Osteocyte (in vitro differentiated cells): ENCODE data around the gene ANKRD13A. TPM values are rescaled to one million over a fixed set of nuclear protein-coding genes. Genes with fewer than 3 reads are reported as not detected.
A peak's percentile ranks its signal among the peaks of the same experiment; 100 is the strongest.

Experiments
- DNase-seq: peaks from one replicate; pipeline ENCODE4 v3.0.0; 2021; ENCODE audit warnings: mixed read lengths; ENCODE audit not compliant: unreplicated experiment; ENCODE audit errors: extremely low spot score
- H3K27ac Mint-ChIP-seq: one replicate; pipeline ENCODE4 v1.8.0; 2021; ENCODE audit warnings: mild to moderate bottlenecking, mixed read lengths; ENCODE audit not compliant: unreplicated experiment
- H3K27me3 Mint-ChIP-seq: one replicate; pipeline ENCODE4 v1.8.0; 2021; ENCODE audit warnings: mixed read lengths; ENCODE audit not compliant: unreplicated experiment
- H3K36me3 Mint-ChIP-seq: one replicate; pipeline ENCODE4 v1.8.0; 2021; ENCODE audit warnings: mixed read lengths; ENCODE audit not compliant: unreplicated experiment
- H3K4me1 Mint-ChIP-seq: one replicate; pipeline ENCODE4 v1.8.0; 2021; ENCODE audit warnings: mixed read lengths; ENCODE audit not compliant: unreplicated experiment
- H3K4me3 Mint-ChIP-seq: one replicate; pipeline ENCODE4 v1.8.0; 2021; ENCODE audit warnings: mild to moderate bottlenecking, moderate library complexity, mixed read lengths; ENCODE audit not compliant: unreplicated experiment
- H3K9me3 Mint-ChIP-seq: one replicate; pipeline ENCODE4 v1.8.0; 2021; ENCODE audit warnings: mixed read lengths; ENCODE audit not compliant: unreplicated experiment
- CTCF ChIP-seq: fragments of 200-600 bp; sonication (generic); IDR thresholded peaks from 2 replicates; pipeline ENCODE4 v1.5.0; 2021; ENCODE audit warnings: antibody characterized with exemption, mild to moderate bottlenecking, moderate library complexity
- total RNA-seq: library from RNA; stranded (reverse); gene quantifications from 2 replicates; pipeline ENCODE4 v1.2.1, GENCODE V29; 2021

The ANKRD13A gene
- total RNA-seq, 1 donor from 2014 or later, result 43.5 TPM

GRCh38 chr12:109988903-109989302 is 10.3 kb upstream of the ANKRD13A start:
- peaks cover 25% of the 10 kb centered on the region for H3K36me3 Mint-ChIP-seq
- no peak overlapping the region for H3K4me3 Mint-ChIP-seq
- H3K4me1 Mint-ChIP-seq, result peaks cover 6% of the 10 kb centered on the region
- no peak for TF ChIP-seq CTCF
- no peaks in the 10 kb centered on the region for H3K27me3 Mint-ChIP-seq
- H3K9me3 Mint-ChIP-seq, result no peaks in the 10 kb centered on the region
- no peak for DNase-seq
- no peak overlapping the region for H3K27ac Mint-ChIP-seq

GRCh38 chr12:109989380-109989779 is 9.8 kb upstream of the ANKRD13A start:
- H3K36me3 Mint-ChIP-seq, result peaks cover 25% of the 10 kb centered on the region
- H3K4me1 Mint-ChIP-seq, result peaks cover 11% of the 10 kb centered on the region
- H3K9me3 Mint-ChIP-seq, result no peaks in the 10 kb centered on the region
- TF ChIP-seq CTCF, result no peak
- H3K4me3 Mint-ChIP-seq, result no peak overlapping the region
- no peak overlapping the region for H3K27ac Mint-ChIP-seq
- DNase-seq, result peak; percentile 23
- H3K27me3 Mint-ChIP-seq, result no peaks in the 10 kb centered on the region

GRCh38 chr12:109991586-109991985 is 7.6 kb upstream of the ANKRD13A start:
- Mint-ChIP-seq H3K36me3 (peaks cover 18% of the 10 kb centered on the region), H3K9me3 (no peaks in the 10 kb centered on the region), H3K4me3 (no peak overlapping the region), H3K27ac (no peak overlapping the region), H3K27me3 (no peaks in the 10 kb centered on the region), H3K4me1 (peaks cover 28% of the 10 kb centered on the region)
- no peak for TF ChIP-seq CTCF
- no peak for DNase-seq

GRCh38 chr12:109993091-109993490 is 6.1 kb upstream of the ANKRD13A start:
- no peak for TF ChIP-seq CTCF
- no peak overlapping the region for H3K27ac Mint-ChIP-seq
- H3K9me3 Mint-ChIP-seq, result no peaks in the 10 kb centered on the region
- DNase-seq, result no peak
- no peak overlapping the region for H3K4me3 Mint-ChIP-seq
- H3K36me3 Mint-ChIP-seq, result peaks cover 11% of the 10 kb centered on the region
- H3K4me1 Mint-ChIP-seq, result peaks cover 29% of the 10 kb centered on the region
- H3K27me3 Mint-ChIP-seq, result no peaks in the 10 kb centered on the region

- H3K36me3 Mint-ChIP-seq, result peaks cover 4% of the 10 kb centered on the region
- H3K4me3 Mint-ChIP-seq, result peak overlapping the region; percentile 95
- no peaks in the 10 kb centered on the region for H3K27me3 Mint-ChIP-seq
- no peaks in the 10 kb centered on the region for H3K9me3 Mint-ChIP-seq
- peaks cover 37% of the 10 kb centered on the region for H3K4me1 Mint-ChIP-seq
- H3K27ac Mint-ChIP-seq, result no peak overlapping the region
- TF ChIP-seq CTCF, result no peak
- DNase-seq, result no peak
Observed at GRCh38 chr12:109994401-109995175, 4.6 kb upstream of the ANKRD13A start.
